Right renal cortex interstitium (tissue), 3 donors: ENCODE results near the gene GPC2. TPM values are rescaled to one million over a fixed set of nuclear protein-coding genes. Genes with fewer than 3 reads are reported as not detected.
A peak's percentile ranks its signal among the peaks of the same experiment; 100 is the strongest.
"Not testable (repeated sequence)": the region's sequence is repeated elsewhere in the genome, so short reads cannot be mapped to it uniquely, and the experiment has no call there.

Source experiments
- DNase-seq, 3 donors: peaks; one replicate each; pipeline ENCODE4 v3.0.0-alpha.2; 2013; ENCODE audit warnings: low read depth in 3 of 3, low spot score in 2 of 3
- polyA plus RNA-seq, 3 donors: library from polyadenylated mRNA; unstranded; fragments of 120-200 nt; gene quantifications; one replicate each; pipeline ENCODE4 v1.2.1, GENCODE V29; 2013; ENCODE audit not compliant: insufficient read length in 3 of 3

GPC2 gene
- polyA plus RNA-seq, 3 donors: 6.3 to 7.3 (median 7.2) TPM

GRCh38 chr7:100153708-100154535 is 23.3 kb downstream of the GPC2 start:
- no peak for DNase-seq

GRCh38 chr7:100152937-100153666 is 24.1 kb downstream of the GPC2 start:
- no peak for DNase-seq

- no peak for DNase-seq
Observed at GRCh38 chr7:100152404-100152803, 24.8 kb downstream of the GPC2 start.

GRCh38 chr7:100148559-100149328 is 28.4 kb downstream of the GPC2 start, which contains the start of gene LAMTOR4:
Gene LAMTOR4 (plus strand): TSS chr7:100148918. CDS start chr7:100148973, 55 bp downstream.
- DNase-seq: peak; percentile 94 to 97 (median 94)

GRCh38 chr7:100148225-100148558 is 29.0 kb downstream of the GPC2 start:
- no peak for DNase-seq

GRCh38 chr7:100147278-100147677 is 29.9 kb downstream of the GPC2 start:
- no peak for DNase-seq

- not testable (repeated sequence) for DNase-seq
Observed at GRCh38 chr7:100146350-100146749, 30.8 kb downstream of the GPC2 start.

GRCh38 chr7:100142461-100142860 is 34.7 kb downstream of the GPC2 start:
- no peak for DNase-seq

- no peak for DNase-seq
Observed at GRCh38 chr7:100141555-100141949, 35.6 kb downstream of the GPC2 start.

- DNase-seq: no peak
Observed at GRCh38 chr7:100137851-100138760, 39.1 kb downstream of the GPC2 start.

GRCh38 chr7:100132697-100133151 is 44.5 kb downstream of the GPC2 start:
- DNase-seq: no peak

GRCh38 chr7:100132126-100132525 is 45.1 kb downstream of the GPC2 start:
- DNase-seq: no peak

- DNase-seq: no peak
Observed at GRCh38 chr7:100130608-100131453, 46.4 kb downstream of the GPC2 start.

GRCh38 chr7:100130220-100130607 is 47.0 kb downstream of the GPC2 start:
- not testable (repeated sequence) for DNase-seq

- DNase-seq: no peak
Observed at GRCh38 chr7:100128637-100128963, 48.6 kb downstream of the GPC2 start.

- no peak for DNase-seq
Observed at GRCh38 chr7:100127866-100128636, 49.1 kb downstream of the GPC2 start.

GRCh38 chr7:100126931-100127865 is 50.0 kb downstream of the GPC2 start, which contains the start of gene MBLAC1:
Gene MBLAC1 (plus strand): TSS chr7:100126967. CDS start chr7:100127396, 429 bp downstream.
- peak; percentile 88 to 95 (median 91) for DNase-seq
